ENCODE results near the gene TREX2. TPM values are rescaled to one million over a fixed set of nuclear protein-coding genes. Genes with fewer than 3 reads are reported as not detected.
A peak's percentile ranks its signal among the peaks of the same experiment; 100 is the strongest.

Gene TREX2
- total RNA-seq, 1 donor, result 3.3 TPM

DNA sequence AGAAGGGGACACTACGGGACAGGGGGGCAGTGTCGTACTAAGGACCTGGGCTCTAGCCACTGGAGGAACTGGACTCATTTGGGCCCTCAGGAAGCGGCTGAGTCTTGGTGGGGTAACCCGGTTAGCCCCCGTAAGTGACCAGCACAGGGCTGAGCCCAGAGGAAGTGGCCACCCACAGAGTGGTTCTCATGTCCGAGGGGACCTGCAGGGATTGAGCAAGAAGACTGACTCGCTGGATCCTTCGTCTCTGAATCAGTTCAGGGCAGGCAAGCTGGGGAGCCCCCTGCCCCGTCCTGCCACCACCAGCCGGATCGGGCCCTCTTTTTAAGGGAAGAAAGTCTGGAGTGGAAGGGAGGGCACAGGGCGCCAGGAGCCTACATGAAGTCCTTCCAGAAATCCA, 48.2 kb upstream of the TREX2 start:
- H3K4me2 ChIP-seq (ENCODE audit: insufficient read depth, low read length), result peak overlapping the region; percentile 51
- no peak overlapping the region for H2AFZ ChIP-seq (ENCODE audit: low read length)
- peaks cover 34% of the 10 kb centered on the region for H3K79me2 ChIP-seq (ENCODE audit: insufficient read depth, low read length)
- no peaks in the 10 kb centered on the region for H3K27me3 ChIP-seq (ENCODE audit: insufficient read depth, low read length)
- no peaks in the 10 kb centered on the region for H3K36me3 ChIP-seq (ENCODE audit: insufficient read depth, low read length)
- peak overlapping the region; percentile 51 for H3K4me3 ChIP-seq (ENCODE audit: insufficient read depth, low read length)
- peak overlapping the region; percentile 51 for H3K27ac ChIP-seq (ENCODE audit: low read depth, low read length)
- no peak for DNase-seq (ENCODE audit: insufficient read length, low spot score, missing footprints)
- TF ChIP-seq, protein P1, sequence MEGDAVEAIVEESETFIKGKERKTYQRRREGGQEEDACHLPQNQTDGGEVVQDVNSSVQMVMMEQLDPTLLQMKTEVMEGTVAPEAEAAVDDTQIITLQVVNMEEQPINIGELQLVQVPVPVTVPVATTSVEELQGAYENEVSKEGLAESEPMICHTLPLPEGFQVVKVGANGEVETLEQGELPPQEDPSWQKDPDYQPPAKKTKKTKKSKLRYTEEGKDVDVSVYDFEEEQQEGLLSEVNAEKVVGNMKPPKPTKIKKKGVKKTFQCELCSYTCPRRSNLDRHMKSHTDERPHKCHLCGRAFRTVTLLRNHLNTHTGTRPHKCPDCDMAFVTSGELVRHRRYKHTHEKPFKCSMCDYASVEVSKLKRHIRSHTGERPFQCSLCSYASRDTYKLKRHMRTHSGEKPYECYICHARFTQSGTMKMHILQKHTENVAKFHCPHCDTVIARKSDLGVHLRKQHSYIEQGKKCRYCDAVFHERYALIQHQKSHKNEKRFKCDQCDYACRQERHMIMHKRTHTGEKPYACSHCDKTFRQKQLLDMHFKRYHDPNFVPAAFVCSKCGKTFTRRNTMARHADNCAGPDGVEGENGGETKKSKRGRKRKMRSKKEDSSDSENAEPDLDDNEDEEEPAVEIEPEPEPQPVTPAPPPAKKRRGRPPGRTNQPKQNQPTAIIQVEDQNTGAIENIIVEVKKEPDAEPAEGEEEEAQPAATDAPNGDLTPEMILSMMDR (IDR thresholded peaks at IDR 0.05; ENCODE audit: extremely low read depth, low read depth, low read length), result no peak
- peaks cover 15% of the 10 kb centered on the region for H3K4me1 ChIP-seq (ENCODE audit: insufficient read depth, low read length)
- H3K9me3 ChIP-seq (ENCODE audit: low read depth, low read length), result no peaks in the 10 kb centered on the region
- H4K20me1 ChIP-seq (ENCODE audit: insufficient read depth, low read length), result peaks cover 19% of the 10 kb centered on the region

DNA sequence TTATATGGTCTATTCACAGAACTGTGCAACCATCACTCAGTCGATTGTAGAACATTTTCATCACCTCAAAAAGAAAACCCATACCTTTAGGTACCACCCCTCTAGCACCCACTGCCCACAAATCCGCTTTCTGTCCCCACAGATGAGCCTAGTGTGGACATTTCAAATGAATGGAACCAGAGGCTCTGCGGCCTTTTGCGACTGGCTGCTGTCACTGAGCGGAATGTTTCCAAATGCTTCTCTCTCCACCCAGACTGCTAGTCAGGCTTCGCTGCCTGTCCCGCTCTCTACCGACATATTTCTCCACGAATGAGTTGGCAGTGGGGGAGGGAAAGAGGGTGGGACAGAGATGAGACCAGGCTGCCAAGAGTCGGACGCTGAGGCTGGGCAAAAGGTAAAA, 47.2 kb upstream of the TREX2 start:
- Histone ChIP-seq H3K27ac (ENCODE audit: low read depth, low read length) (no peak overlapping the region), H3K36me3 (ENCODE audit: insufficient read depth, low read length) (no peaks in the 10 kb centered on the region), H3K9me3 (ENCODE audit: low read depth, low read length) (no peaks in the 10 kb centered on the region), H4K20me1 (ENCODE audit: insufficient read depth, low read length) (peaks cover 11% of the 10 kb centered on the region), H3K4me1 (ENCODE audit: insufficient read depth, low read length) (peaks cover 13% of the 10 kb centered on the region), H2AFZ (ENCODE audit: low read length) (no peak overlapping the region), H3K4me3 (ENCODE audit: insufficient read depth, low read length) (no peak overlapping the region), H3K4me2 (ENCODE audit: insufficient read depth, low read length) (no peak overlapping the region), H3K79me2 (ENCODE audit: insufficient read depth, low read length) (peaks cover 24% of the 10 kb centered on the region), H3K27me3 (ENCODE audit: insufficient read depth, low read length) (no peaks in the 10 kb centered on the region)
- no peak for DNase-seq (ENCODE audit: insufficient read length, low spot score, missing footprints)
- TF ChIP-seq, protein P1 (IDR thresholded peaks at IDR 0.05; ENCODE audit: extremely low read depth, low read depth, low read length), result no peak

DNA sequence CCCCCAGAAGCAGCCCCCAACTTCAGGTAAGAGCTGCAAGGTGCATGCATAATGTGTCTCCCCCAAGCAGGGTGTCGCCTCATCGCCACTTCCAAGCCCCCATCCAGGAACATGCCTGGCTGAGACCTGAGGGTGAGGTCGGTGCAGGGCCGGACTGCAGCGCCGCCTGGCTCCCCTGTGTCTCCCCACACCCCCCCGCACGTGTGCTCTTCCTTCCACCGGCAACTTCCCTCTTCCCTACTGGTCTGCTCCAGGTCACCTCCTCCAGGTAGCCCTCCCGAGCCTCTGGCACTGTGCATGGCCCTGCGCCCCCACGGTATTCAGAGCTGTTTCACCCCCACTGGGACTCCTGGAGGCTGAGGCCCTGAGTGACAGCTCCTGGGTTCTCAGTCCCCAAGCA, 46.7 kb upstream of the TREX2 start:
- no peak overlapping the region for H3K4me2 ChIP-seq (ENCODE audit: insufficient read depth, low read length)
- no peak overlapping the region for H3K4me3 ChIP-seq (ENCODE audit: insufficient read depth, low read length)
- peaks cover 14% of the 10 kb centered on the region for H3K4me1 ChIP-seq (ENCODE audit: insufficient read depth, low read length)
- peaks cover 7% of the 10 kb centered on the region for H4K20me1 ChIP-seq (ENCODE audit: insufficient read depth, low read length)
- no peaks in the 10 kb centered on the region for H3K36me3 ChIP-seq (ENCODE audit: insufficient read depth, low read length)
- no peak for DNase-seq (ENCODE audit: insufficient read length, low spot score, missing footprints)
- no peaks in the 10 kb centered on the region for H3K9me3 ChIP-seq (ENCODE audit: low read depth, low read length)
- no peaks in the 10 kb centered on the region for H3K27me3 ChIP-seq (ENCODE audit: insufficient read depth, low read length)
- H3K27ac ChIP-seq (ENCODE audit: low read depth, low read length), result no peak overlapping the region
- TF ChIP-seq, protein P1 (IDR thresholded peaks at IDR 0.05; ENCODE audit: extremely low read depth, low read depth, low read length), result no peak
- H2AFZ ChIP-seq (ENCODE audit: low read length), result no peak overlapping the region
- peaks cover 19% of the 10 kb centered on the region for H3K79me2 ChIP-seq (ENCODE audit: insufficient read depth, low read length)

DNA sequence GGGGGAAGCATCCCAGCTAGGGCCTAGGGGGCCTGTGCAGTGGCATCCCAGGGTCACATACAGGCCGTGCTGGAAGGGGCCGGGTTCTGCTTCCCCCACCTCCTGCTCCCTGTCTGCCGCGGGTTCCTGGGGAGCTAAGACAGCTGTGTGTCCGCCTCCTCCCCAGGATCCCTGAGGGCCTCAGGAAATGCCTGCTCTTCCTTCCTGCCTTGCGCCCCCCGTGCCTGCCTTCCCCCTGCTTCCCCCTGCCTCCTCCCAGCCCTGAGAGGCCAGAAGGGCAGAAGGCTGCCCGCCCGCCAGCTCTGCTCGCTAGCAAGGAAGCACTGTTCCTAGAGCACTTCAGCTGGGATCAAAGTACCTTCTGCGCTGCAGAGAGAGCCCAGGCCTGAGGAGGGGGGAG, 46.1 kb upstream of the TREX2 start:
- Histone ChIP-seq H3K27ac (ENCODE audit: low read depth, low read length) (no peak overlapping the region), H3K4me2 (ENCODE audit: insufficient read depth, low read length) (no peak overlapping the region), H3K36me3 (ENCODE audit: insufficient read depth, low read length) (no peaks in the 10 kb centered on the region), H3K4me3 (ENCODE audit: insufficient read depth, low read length) (no peak overlapping the region), H4K20me1 (ENCODE audit: insufficient read depth, low read length) (peaks cover 7% of the 10 kb centered on the region), H3K79me2 (ENCODE audit: insufficient read depth, low read length) (peaks cover 19% of the 10 kb centered on the region), H3K4me1 (ENCODE audit: insufficient read depth, low read length) (peaks cover 16% of the 10 kb centered on the region), H3K9me3 (ENCODE audit: low read depth, low read length) (no peaks in the 10 kb centered on the region), H3K27me3 (ENCODE audit: insufficient read depth, low read length) (no peaks in the 10 kb centered on the region), H2AFZ (ENCODE audit: low read length) (no peak overlapping the region)
- TF ChIP-seq, protein P1 (IDR thresholded peaks at IDR 0.05; ENCODE audit: extremely low read depth, low read depth, low read length), result no peak
- DNase-seq (ENCODE audit: insufficient read length, low spot score, missing footprints), result no peak
